Stimulated activated CD8-positive, alpha-beta memory T cell treated with anti-CD3 and anti-CD28 coated beads, Interleukin-12 subunit alpha, Interleukin-12 subunit beta, amount 100 ng/mL, for 4 hours (primary cell): Measurements from ENCODE around the gene HSPA2.
A peak's percentile ranks its signal among the peaks of the same experiment; 100 is the strongest.
"Not testable (repeated sequence)": the region's sequence is repeated elsewhere in the genome, so short reads cannot be mapped to it uniquely, and the experiment has no call there.

Experiments
- DNase-seq: peaks from one replicate; pipeline ENCODE4 v3.0.0-alpha.2; 2020; ENCODE audit warnings: low read depth

Gene HSPA2

DNA sequence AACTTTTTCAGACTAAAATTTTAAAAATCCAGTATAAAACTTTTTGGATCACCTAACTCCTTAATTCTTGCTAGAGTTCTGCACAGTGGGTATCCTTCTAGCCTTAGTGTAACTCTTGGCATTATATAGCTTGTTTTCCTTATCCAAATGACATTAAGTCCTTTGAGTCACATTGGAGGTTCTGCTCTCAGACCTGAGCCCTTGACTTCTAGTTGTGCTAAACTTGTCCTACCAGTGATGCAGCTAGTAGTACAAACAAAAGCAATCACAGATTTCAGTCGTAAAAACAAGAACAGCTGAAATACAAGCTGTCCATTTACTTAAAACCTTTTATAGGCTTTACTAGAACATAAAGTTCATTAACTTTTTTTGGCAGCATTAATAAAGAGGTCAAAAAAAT is 25.5 kb upstream of the HSPA2 start:
- DNase-seq = no peak

DNA sequence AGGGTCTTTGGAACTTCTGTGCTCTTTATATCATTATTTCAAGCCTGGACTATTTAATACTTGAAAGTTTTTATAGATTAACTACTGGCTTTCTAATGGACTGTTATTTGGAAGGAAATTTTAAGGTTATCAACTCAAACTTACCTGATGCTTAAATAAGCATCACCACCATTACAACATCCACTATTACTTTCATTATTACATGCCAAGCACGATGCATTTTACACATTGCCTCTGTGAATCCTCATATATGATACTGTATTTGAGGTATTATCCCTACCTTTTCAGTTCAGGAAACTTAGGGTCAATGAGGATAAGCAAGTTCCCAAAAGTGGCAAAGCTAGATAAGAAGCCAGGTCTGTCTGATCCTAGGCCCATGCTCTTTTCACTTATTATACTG is 23.6 kb upstream of the HSPA2 start:
- DNase-seq = no peak

DNA sequence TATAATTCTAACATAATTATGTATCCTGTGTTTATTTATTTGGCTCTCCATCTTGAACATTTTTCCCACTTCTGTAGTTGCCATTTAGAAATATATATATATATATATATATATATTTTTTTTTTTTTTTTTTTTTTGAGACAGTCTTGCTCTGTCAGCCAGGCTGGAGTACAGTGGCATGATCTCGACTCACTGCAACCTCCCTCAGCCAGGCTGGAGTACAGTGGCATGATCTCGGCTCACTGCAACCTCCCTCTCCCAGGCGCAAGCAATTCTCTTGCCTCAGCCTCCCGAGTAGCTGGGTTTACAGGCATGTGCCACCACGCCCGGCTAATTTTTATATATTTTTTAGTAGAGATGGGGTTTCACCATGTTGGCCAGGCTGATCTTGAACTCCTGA is 22.9 kb upstream of the HSPA2 start:
- DNase-seq = not testable (repeated sequence)

DNA sequence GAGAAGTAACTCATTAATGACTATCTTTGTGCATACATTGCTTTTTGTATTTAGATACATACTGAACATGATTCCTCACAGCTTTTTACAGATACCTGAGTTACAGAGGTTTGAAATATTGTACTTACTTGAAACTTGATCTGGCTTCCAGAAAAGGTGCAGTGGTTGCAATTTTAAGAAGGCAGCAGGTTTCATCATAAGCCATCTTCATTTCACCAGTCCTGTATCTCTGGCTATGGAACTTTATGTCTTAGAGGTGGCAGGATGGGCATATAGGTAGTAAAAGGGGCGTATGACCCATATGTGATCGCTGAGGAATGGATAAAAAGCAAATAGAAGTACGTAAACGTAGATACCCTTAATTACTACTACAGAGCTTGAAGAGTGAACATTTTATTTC is 22.3 kb upstream of the HSPA2 start:
- DNase-seq = no peak

DNA sequence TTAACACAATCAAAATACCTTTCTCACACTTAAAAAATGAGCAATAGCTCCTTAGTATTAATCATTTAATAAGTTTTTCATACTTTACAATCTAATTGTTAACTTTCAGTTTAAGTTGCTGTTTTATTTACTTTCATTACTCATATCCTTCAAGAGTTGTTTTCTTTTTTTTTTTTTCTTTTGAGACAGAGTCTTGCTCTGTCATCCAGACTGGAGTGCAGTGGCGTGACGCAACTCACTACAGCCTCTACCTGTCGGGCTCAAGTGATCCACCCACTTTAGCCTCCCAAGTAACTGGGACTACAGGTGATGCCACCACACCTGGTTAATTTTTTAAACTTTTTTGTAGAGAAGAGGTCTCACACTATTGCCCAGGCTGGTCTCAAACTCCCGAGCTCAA is 19.8 kb upstream of the HSPA2 start:
- no peak for DNase-seq

DNA sequence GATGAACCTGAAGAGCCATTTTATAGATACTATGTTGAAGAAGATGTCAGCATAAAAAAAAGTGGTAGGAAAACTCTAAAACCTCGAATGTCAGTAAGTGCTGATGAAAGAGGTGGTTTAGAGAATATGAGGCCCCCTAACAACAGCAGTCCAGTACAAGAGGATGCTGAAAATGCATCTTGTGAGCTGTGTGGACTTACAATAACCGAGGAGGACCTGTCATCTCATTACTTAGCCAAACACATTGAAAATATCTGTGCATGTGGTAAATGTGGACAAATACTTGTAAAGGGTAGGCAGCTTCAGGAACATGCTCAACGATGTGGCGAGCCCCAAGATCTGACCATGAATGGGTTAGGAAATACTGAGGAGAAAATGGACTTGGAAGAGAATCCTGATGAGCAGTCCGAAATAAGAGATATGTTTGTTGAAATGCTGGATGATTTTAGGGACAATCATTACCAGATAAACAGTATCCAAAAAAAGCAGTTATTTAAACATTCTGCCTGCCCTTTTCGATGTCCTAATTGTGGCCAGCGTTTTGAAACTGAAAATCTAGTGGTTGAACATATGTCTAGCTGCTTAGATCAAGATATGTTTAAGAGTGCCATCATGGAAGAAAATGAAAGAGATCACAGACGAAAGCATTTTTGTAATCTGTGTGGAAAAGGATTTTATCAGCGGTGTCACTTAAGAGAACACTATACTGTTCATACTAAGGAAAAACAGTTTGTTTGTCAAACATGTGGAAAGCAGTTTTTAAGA is 17.8 kb upstream of the HSPA2 start:
- no peak for DNase-seq

DNA sequence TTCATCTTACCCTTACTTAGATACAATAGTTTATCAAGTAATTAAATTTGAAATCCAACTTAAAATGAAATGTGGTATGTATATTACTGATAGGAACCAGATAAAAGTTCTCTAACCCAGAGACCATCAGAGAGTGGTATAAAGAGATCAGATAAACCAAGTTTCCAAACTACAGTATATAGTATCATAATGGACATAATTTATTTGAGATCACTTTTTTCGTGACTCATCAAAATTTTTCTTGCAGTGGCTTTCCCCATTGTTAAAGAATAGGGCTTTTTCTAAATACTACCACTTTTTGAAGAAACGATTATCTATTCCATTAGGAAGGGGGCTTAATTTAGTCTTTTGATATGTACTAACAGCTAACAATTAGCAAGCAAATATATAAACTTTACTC is 15.2 kb upstream of the HSPA2 start:
- no peak for DNase-seq

DNA sequence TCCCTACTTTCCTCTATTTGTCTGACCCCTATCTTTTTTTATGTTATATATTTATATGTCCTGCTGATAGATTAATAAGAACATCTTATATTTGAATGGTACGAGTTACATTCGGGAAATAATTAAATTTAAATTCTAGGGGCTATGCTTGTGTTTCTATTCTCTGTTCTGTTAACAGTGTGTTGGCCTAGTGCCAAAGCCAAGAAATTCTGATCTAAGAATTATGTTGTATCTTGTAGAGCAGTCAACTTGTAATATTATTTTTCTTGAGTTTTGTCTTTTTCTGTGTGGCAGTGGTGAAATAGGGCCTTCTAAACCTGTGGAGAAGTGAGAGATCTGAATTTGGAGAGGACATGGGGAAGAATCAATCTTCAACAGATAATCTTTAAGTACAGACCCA is 9.0 kb upstream of the HSPA2 start:
- no peak for DNase-seq

DNA sequence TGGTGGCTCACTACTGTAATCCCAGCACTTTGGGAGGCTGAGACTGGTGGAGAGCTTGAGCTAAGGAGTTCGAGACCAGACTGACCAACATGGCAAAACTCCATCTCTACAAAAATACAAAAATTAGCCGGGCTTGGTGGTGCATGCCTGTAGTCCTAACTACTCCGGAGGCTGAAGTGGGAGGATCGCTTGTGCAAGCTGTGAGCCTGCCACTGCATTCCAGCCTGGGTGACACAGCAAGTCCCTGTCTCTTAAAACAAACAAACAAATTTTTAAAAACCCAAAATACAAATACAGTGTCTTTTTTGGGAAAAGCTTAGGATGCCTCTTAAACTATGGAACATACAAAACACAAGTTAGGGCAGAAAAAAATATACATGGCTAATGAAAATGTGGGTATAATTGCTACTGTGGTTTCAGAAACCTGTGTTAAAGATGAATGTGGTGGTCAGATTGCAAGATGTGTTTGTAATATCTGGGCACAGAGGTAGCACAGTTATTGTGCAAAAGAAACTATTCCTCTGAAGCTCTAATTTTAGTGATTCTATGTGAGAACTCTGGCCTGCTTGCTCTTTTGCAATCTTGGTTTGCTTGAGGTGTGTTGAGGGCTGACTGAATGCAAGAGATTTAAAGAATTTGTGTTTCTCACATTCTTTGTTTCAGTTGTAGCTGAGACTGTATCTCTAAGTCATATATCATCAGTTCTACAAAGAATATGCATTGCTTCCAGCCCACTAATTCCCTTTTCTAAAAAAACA is 3.9 kb upstream of the HSPA2 start:
- DNase-seq = no peak

DNA sequence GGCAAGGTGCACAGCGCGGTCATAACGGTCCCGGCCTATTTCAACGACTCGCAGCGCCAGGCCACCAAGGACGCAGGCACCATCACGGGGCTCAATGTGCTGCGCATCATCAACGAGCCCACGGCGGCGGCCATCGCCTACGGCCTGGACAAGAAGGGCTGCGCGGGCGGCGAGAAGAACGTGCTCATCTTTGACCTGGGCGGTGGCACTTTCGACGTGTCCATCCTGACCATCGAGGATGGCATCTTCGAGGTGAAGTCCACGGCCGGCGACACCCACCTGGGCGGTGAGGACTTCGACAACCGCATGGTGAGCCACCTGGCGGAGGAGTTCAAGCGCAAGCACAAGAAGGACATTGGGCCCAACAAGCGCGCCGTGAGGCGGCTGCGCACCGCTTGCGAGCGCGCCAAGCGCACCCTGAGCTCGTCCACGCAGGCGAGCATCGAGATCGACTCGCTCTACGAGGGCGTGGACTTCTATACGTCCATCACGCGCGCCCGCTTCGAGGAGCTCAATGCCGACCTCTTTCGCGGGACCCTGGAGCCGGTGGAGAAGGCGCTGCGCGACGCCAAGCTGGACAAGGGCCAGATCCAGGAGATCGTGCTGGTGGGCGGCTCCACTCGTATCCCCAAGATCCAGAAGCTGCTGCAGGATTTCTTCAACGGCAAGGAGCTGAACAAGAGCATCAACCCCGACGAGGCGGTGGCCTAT is 875 bp downstream of the HSPA2 start:
- no peak for DNase-seq

DNA sequence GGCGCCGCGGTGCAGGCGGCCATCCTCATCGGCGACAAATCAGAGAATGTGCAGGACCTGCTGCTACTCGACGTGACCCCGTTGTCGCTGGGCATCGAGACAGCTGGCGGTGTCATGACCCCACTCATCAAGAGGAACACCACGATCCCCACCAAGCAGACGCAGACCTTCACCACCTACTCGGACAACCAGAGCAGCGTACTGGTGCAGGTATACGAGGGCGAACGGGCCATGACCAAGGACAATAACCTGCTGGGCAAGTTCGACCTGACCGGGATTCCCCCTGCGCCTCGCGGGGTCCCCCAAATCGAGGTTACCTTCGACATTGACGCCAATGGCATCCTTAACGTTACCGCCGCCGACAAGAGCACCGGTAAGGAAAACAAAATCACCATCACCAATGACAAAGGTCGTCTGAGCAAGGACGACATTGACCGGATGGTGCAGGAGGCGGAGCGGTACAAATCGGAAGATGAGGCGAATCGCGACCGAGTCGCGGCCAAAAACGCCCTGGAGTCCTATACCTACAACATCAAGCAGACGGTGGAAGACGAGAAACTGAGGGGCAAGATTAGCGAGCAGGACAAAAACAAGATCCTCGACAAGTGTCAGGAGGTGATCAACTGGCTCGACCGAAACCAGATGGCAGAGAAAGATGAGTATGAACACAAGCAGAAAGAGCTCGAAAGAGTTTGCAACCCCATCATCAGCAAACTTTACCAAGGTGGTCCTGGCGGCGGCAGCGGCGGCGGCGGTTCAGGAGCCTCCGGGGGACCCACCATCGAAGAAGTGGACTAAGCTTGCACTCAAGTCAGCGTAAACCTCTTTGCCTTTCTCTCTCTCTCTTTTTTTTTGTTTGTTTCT is 1.7 kb downstream of the HSPA2 start:
- DNase-seq = no peak

DNA sequence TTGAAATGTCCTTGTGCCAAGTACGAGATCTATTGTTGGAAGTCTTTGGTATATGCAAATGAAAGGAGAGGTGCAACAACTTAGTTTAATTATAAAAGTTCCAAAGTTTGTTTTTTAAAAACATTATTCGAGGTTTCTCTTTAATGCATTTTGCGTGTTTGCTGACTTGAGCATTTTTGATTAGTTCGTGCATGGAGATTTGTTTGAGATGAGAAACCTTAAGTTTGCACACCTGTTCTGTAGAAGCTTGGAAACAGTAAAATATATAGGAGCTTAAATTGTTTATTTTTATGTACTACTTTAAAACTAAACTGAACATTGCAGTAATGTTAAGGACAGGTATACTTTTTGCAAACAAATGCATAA is 2.3 kb downstream of the HSPA2 start:
- no peak for DNase-seq

DNA sequence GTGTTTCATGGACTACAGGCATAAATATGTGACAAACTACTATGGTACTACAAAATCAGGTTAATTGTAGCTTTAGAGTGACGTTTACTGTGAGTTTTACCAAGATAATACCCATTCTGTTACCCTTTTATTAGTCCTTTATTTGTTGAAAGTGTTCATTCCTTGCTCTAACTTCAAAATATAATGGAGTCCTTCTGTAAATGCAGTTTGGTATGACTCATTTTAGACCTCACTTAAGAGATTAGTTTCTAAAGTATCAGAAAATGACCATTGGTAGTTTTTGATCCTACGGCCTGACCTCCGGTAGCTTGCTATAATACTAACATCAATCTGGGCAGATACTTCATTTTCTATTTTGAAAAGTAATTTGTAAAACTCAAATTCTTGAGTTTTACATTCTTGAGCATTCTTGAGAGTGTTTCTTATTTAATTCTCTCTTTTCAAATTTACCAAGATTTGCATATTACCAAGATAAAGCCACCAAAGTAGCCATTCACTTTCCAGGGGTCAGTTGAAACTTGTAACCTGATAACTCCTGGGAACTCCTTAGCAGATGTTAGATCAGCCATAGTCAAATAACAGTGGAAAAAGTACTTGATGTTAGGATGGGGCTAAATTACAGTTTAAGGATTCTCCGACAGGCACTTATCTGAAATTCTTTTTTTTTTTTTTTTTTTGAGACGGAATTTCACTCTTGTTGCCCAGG is 4.2 kb downstream of the HSPA2 start:
- DNase-seq = no peak

DNA sequence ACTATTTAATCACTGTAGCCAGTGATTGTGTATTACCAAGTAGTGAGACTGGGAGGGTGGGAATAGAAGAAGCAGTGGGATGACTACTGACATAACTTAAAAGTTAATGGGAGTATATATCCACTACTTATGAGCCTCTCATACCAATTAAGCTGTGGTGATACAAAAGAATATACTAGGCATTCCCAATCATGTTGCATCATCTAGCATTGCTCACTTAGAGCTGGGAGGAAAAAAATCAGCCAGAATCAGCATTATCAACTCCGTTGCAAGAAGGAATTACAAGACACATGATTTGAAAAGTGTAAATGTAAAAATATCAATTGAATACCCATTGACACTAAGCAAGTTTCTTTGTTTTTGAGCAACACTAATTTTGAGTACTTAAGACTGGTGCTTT is 8.5 kb downstream of the HSPA2 start:
- DNase-seq = no peak

DNA sequence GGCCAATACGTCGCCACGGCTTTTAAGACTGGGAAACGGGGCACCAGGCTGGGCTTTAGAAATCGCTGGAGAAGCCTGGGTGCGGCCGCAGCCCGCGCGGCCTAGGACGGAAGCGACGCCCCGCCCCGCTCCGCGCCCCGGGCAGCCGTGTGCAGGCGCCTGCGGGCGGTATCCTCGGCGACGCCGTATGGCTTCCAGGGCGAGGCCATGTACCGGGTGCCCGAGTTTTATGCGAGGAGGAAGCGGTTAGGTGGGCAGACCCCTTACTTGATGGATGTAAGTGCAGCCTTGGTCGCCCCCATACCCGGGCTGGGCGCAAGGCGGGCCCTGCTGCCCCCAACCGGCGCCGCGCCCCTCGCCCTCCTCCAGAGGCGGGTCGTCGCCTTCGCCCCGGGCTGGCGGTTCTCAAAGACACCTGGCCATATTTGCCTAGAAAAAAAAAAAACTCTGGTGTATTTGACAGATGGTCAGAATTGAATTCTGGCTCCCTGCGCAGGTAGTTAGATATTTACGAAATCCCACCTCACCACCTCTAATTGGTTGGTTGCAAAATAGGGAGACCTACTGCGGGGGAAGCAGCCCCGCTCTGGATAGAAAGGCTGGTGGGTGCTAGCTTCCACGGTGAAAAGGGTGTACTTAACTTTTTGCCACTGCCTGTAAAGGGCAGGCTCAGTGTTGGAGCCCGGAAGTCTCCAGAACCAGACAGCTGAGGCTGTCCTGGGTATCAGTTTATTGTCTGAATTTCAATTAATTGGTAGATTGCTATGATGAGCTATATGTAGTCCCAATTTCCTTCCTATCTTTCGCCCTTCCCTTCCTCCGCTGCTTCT is 9.5 kb downstream of the HSPA2 start, which contains the start of gene PPP1R36:
Gene PPP1R36 (plus strand): TSS at position 171 of the 830 bp plus-strand sequence. CDS start 37 bp downstream, at position 208.
- DNase-seq = peak; percentile 10

DNA sequence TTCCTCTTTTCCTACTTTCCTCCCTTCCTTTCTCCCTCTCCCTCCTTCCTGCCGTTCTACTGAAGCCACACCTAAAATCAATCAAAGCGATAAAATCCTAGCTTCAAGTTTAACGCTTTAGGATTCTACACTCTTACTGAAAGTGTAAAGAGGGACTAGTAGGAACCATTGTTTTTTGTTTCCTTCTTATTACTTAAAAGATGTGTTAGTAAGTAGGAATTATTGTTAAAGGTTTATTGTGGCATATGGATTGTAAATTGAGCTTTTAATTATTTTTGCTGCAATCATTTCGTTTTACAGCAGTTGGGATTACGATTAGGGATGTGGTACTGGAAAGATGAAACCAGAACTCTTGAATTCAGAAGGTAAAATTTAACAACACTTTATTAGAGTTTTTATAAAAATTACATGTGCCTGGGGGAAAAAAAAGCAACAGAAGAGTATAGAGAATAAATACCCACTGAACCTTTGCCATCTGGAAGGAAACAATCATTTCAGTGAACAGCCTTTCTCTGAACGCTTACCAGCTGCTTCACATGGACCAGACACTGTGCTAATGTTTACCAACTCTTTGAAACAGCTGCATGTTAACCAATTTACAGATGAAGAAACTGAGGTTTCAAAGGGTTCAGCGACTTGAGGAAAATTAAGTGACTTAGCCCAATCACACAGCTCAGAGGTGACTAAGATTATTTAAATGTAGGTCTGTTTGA is 10.2 kb downstream of the HSPA2 start:
- no peak for DNase-seq

DNA sequence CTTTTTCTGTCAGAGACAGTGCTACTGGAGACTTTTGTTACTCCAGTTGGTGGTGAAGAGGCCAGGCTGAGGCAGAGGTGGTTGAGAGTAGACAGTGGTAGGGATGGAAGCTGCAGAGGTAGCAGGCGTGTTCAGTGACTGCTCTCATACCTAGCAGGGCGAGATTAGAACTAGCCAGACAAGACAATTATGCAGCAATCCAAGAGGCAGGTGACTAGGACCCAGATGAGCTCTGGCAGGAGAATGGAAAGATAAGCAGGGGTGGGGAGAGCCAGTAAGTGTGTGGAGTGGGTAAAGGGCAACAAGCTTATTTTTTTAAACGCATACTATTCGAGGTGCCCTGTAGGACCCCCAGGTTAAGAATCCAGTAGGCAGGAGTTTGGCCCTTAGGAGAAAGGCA is 14.0 kb downstream of the HSPA2 start:
- no peak for DNase-seq

DNA sequence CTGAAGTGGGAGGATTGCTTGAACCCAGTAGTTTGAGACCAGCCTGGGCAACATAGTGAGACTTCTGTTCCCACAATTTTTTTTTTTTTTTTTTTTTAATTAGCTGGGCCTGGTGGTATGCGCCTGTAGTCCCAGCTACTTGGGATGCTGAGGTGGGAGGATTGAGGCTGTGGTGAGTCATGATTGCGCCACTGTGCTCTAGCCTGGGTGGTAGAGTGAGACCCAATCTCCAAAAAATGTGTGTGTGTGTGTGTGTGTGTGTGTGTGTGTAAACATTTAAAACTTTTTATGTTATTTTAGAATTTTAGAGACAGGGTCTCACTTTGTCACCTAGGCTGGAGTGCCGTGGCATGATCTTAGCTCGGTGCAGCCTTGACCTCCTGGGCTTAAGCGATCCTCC is 16.0 kb downstream of the HSPA2 start:
- no peak for DNase-seq

DNA sequence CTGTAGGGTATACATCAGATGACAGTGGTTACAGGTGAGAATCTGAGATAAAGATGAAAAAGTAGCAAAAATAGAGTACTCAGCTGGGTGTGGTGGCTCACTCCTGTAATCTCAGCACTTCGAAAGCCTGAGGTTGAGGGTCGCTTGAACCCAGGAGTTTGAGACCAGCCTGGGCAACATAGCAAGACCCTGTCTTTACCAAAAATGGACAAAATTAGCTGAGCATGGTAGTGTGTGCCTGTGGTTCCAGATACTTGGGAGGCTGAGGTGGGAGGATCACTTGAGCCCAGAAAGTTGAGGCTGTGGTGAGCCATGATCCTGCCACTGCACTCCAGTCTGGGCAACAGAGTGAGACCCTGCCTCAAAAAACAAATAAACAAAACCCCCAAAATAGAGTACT is 17.7 kb downstream of the HSPA2 start:
- not testable (repeated sequence) for DNase-seq

DNA sequence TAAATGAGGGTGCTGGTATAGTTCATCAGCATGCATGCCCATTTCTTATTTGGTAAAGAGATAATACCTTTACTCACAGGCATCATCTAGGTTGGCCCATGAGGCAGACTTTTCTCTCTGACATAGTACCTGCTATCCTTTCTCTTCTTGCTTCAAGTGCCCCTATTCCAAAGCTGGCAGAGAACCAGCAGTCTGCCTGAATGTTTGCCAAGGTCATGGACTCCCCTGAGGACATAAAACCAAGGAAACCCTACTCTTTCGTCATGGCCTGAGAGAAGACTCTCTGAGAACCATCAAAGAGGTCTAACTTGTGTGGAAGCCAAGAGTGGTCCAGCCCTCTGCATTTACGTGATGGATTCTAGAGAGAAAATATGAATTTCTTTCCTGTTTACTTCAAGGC is 21.1 kb downstream of the HSPA2 start:
- no peak for DNase-seq
